Measurements from ENCODE around the gene C11orf21. TPM values are rescaled to one million over a fixed set of nuclear protein-coding genes. Genes with fewer than 3 reads are reported as not detected.

The C11orf21 gene
- total and polyA plus RNA-seq, 10 of the 15 experiments (the other 5 are each of a cell fraction or from before 2014, with no cell fraction given), result 0.04 to 0.26 (median 0.11) TPM; not detected in 7

DNA sequence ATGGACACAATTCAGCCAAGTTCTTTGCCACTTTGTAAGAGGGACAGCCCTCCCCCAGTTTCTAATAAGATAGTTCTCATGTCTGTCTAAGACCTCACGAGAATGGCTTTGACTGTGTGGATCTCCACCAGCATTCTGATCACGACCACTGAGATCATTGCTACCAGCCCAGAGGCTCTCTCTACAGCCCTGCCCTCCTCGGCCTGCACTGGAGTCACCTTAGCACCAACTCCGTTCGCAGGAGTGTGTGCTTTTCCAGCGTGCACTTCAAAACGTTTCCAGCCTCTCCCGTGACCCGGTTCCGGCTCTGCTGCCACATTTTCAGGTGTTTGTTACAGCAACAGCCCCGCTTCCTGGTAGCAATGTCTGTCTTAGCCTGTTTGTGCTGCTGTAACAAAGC lies 26.3 kb upstream of the C11orf21 start (continued):
- no peak for TF ChIP-seq CUX1 (IDR thresholded peaks at IDR 0.05; ENCODE audit: insufficient replicate concordance, low read depth, low read length)
- no peak for TF ChIP-seq CREB1 (IDR thresholded peaks at IDR 0.05; ENCODE audit: low read depth)
- no peak for TF ChIP-seq RUNX3 (IDR thresholded peaks at IDR 0.05; ENCODE audit: low read length)
- TF ChIP-seq TARDBP (IDR thresholded peaks at IDR 0.05; ENCODE audit: borderline replicate concordance), result no peak
- TF ChIP-seq, protein P1, sequence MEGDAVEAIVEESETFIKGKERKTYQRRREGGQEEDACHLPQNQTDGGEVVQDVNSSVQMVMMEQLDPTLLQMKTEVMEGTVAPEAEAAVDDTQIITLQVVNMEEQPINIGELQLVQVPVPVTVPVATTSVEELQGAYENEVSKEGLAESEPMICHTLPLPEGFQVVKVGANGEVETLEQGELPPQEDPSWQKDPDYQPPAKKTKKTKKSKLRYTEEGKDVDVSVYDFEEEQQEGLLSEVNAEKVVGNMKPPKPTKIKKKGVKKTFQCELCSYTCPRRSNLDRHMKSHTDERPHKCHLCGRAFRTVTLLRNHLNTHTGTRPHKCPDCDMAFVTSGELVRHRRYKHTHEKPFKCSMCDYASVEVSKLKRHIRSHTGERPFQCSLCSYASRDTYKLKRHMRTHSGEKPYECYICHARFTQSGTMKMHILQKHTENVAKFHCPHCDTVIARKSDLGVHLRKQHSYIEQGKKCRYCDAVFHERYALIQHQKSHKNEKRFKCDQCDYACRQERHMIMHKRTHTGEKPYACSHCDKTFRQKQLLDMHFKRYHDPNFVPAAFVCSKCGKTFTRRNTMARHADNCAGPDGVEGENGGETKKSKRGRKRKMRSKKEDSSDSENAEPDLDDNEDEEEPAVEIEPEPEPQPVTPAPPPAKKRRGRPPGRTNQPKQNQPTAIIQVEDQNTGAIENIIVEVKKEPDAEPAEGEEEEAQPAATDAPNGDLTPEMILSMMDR (IDR thresholded peaks at IDR 0.05 in 2 of 3, conservative IDR thresholded peaks at IDR 0.05 in 1 of 3; ENCODE audit: control insufficient read depth in 2 of 3, extremely low read depth in 1 of 3, insufficient read depth in 1 of 3, low read depth in 3 of 3, low read length in 3 of 3), result no peak
- no peak for TF ChIP-seq RAD21 (IDR thresholded peaks at IDR 0.05; ENCODE audit: insufficient read depth, low read depth, low read length)
- no peak for TF ChIP-seq SIX5 (IDR thresholded peaks at IDR 0.05; ENCODE audit: low read depth, low read length, severe bottlenecking)
- TF ChIP-seq ZNF274 (IDR thresholded peaks at IDR 0.05; ENCODE audit: insufficient read depth, insufficient read length), result no peak
- TF ChIP-seq, protein P2, sequence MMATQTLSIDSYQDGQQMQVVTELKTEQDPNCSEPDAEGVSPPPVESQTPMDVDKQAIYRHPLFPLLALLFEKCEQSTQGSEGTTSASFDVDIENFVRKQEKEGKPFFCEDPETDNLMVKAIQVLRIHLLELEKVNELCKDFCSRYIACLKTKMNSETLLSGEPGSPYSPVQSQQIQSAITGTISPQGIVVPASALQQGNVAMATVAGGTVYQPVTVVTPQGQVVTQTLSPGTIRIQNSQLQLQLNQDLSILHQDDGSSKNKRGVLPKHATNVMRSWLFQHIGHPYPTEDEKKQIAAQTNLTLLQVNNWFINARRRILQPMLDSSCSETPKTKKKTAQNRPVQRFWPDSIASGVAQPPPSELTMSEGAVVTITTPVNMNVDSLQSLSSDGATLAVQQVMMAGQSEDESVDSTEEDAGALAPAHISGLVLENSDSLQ (IDR thresholded peaks at IDR 0.05), result no peak
- TF ChIP-seq NFYB (IDR thresholded peaks at IDR 0.05; ENCODE audit: insufficient read depth, low read depth, low read length), result no peak
- TF ChIP-seq RB1 (IDR thresholded peaks at IDR 0.05; ENCODE audit: borderline replicate concordance), result no peak
- TF ChIP-seq POLR2A (IDR thresholded peaks at IDR 0.05; ENCODE audit: low read depth, low read length), result no peak
- no peak for TF ChIP-seq FOXK2 (IDR thresholded peaks at IDR 0.05)
- no peak for TF ChIP-seq LARP7 (IDR thresholded peaks at IDR 0.05)
